Muscle of back (tissue), 11 donors: ENCODE data around the gene RASGRF1. TPM values are rescaled to one million over a fixed set of nuclear protein-coding genes. Genes with fewer than 3 reads are reported as not detected.
"Not testable (repeated sequence)": the region's sequence is repeated elsewhere in the genome, so short reads cannot be mapped to it uniquely, and the experiment has no call there.

ENCODE experiments used
- DNase-seq, 3 donors: peaks; one replicate each; pipeline versions ENCODE4 v3.0.0 to v3.0.0-alpha.2; 2013
- polyA plus RNA-seq, 10 donors: library from polyadenylated mRNA; unstranded; fragments of 120-200 nt; gene quantifications; one replicate each; pipeline ENCODE4 v1.2.1, GENCODE V29; 2013; ENCODE audit not compliant: insufficient read length in 10 of 10

RASGRF1 gene
- polyA plus RNA-seq, 10 donors: 0.04 to 0.39 (median 0.20) TPM; not detected in 1

GRCh38 chr15:79036323-79036722 lies 54.3 kb downstream of the RASGRF1 start:
- no peak for DNase-seq

- peak in 1 of 3 donors; percentile 27 for DNase-seq
These were observed 54.8 kb downstream of the RASGRF1 start for GRCh38 chr15:79035814-79036213.

- DNase-seq: peak in 1 of 3 donors; percentile 20
These were observed 55.4 kb downstream of the RASGRF1 start for GRCh38 chr15:79035111-79035601.

DNA sequence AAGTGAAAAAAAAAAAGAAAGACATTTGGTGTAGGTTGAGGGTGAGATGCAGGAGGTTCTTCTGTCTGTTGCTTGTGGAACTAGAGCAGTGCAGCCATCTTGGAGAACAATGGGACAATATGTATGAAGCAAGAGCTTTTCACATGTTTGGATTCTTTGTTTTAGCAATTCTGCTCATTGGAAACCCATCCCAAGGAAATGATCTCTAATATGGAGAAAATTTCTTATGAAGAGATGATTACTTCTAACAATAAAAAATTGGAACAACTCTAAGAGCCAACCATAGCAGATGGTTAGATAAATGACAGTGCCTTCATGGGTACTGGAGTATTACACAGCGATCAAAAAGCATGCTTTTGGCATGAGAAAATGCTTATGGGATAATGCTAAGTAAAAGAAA lies 56.3 kb downstream of the RASGRF1 start:
- DNase-seq: no peak

GRCh38 chr15:79032656-79033055 lies 57.9 kb downstream of the RASGRF1 start:
- no peak for DNase-seq

DNA sequence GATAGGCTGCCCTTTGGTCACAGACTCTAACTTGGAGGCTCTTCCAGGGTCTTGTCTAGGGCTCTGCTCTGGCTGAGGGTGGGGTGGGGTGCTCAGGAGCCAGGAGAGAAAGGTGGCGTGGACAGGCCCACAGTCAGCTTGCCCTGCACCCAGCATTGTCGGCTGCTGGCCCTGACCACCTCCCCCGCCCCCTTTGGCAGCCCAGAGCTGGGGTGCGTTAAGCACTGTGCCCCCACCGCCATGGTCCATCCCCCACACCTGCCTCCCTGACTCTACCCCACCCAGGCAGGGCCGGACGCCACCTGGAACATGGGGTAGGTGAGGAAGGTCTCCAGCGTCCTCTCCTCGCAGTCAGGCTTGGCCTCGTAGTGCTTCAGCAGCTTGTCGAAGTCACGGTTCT lies 58.8 kb downstream of the RASGRF1 start:
- DNase-seq: no peak

GRCh38 chr15:79031201-79031600 lies 59.4 kb downstream of the RASGRF1 start:
- no peak for DNase-seq

DNA sequence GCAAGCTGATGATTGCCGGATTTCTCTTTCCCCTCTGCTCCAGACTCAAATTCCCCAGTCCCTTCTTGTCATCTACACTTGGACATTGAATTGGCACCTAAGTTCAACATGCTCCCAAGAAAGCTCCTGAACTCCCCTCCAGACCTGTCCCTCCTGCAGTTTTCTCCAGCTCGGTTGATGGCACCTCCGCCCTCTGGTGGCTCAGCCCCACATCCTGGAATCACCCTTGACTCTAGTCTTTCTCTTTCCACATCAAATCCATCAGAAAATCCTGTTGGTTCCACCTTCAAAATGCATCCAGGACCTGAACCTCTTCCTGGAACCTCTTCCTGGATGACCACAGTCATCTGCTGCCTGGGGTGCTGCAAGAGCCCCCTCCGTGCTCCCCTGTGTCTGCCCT lies 60.1 kb downstream of the RASGRF1 start:
- DNase-seq: no peak

DNA sequence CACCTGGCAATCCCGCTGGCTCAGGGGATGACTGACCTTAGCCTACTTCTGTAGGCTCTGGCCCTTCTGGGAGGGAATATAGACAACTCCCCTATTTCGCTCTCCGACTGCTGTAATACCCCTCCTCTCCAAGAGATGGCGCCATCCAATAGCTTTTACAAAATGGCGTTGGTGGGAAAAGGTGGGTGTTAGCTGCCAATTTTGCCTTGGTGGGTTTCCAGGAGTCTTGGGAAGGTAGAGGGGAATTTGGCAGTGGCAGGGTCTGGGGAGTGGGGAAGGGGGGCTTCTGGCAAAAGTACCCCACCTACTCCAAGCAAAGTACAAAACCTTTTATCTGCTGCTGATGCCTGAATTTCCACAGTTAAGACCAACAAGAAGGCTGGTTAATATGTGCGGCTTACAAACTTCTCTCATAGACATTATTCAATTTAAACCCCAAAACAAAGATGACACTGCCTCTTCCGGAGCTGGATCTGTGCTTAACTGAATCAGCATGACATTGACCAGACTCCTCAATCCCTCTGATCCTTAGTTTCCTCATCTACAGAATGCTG lies 62.1 kb downstream of the RASGRF1 start:
- DNase-seq: peak; percentile 12 to 46 (median 30)

DNA sequence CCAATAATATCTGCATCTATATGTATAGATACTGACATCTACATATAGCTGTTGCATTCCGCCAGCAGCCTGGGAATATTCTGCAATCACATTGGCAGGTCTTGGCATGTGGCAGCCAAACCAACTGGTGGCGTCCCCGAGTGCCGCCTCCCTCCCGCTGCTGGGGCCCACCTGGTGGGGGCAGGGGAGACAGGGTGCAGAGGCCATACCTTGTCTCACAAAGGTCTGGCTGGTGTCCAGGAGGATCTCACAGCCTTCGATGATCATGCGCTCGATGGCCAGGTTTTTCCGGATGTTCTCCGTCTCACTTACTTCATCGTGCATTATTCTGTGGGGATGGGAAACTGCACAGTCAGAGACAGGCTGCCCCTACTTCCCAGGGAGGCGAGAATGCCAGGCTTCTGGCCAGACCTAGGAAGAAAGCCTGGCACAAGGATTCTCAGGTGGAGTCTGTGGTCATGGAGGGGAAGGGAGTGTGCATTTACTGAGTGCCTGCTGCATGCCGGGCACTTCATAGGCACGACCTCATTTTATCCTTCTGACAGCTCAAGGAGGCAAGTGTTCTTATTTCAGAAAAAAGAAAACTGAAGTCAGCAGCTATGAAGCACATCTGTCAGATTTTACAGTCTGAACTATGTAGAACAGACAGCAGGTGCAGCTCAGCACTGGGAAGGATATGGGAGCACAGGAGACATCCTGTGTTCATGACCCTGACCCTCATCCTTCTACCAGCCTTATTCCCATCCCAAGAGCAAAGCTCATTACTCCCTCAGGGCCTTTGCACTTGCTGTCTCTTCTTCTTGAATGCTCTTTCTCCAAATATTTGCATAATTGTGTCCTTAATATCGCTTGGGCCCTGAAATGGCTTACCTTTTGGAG lies 62.8 kb downstream of the RASGRF1 start:
- DNase-seq: no peak

DNA sequence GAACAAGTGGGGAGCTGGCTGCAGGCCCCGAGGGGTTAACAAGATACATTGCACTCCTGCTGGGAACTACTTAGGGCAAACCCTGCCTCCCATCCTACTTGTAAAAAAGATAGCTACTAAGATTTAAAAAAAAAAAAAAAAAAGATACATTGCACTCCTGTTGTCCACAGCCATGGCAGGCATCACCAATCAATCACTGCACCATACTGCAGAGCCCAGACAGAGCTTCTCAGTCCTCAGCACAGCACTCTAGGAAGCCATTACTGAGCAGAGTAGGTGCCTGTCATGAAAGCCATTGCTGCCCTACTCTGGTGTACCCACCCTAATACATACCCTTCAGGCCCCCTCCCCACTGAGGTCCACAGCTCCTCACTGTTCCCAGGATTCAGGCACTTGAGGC lies 64.8 kb downstream of the RASGRF1 start:
- no peak for DNase-seq

DNA sequence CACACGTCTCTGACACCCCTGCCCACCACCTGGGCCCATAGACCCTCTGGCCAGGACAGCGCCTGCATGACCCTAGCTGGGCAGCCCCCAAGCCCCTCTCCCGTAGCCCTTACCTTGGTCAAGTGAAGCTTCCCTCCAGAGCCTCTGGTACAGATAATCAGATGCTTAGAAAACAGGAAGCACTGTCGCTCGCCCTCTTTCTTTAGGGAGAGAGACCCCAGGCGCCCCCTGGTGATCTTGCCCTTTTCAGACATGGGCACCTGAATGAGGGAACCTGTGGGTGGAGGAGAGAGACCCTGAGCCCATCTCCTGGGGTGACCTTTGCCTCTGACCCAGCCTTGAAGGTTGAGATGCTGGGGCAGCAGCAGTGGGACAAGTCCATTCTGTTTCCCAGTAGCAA lies 65.4 kb downstream of the RASGRF1 start:
- DNase-seq: no peak

GRCh38 chr15:79024493-79024892 lies 66.1 kb downstream of the RASGRF1 start:
- not testable (repeated sequence) for DNase-seq

GRCh38 chr15:79023918-79024317 lies 66.7 kb downstream of the RASGRF1 start:
- DNase-seq: no peak

GRCh38 chr15:79023546-79023890 lies 67.1 kb downstream of the RASGRF1 start:
- DNase-seq: no peak

- DNase-seq: no peak
These were observed 71.6 kb downstream of the RASGRF1 start for GRCh38 chr15:79018960-79019359.

GRCh38 chr15:79017953-79018352 lies 72.6 kb downstream of the RASGRF1 start:
- DNase-seq: no peak

DNA sequence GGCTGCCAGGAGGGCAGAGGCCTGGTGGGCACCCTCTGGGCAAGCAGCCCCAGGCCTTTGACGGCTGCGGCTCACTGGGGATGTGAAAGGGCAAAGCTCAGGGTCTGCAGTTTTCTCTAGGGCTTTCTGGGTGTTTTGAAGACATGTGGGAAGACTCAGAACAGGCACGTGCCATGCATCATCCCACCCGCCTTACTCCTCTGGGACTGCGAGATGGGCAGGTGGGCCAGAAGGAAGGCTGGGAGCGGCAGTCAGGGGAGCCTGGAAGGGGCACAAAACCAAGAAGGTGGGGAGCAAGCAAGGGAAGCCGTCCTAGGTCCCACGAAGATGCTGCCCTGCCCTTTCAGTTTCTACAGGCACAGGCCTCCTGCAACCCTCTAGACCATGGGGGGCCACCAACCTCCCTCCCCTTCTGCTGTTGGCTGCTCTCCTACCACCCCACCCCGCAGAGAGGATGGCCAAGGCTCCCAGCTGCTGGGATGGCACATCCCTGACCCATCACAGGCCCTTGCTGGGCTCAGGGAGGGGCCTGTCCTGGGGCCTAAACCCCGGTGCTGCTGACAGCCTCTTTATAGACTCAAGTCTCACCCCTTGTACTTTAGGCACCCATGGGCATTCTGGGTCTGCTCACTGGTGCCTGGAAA lies 73.9 kb downstream of the RASGRF1 start:
- DNase-seq: no peak

GRCh38 chr15:79015416-79015815 lies 75.2 kb downstream of the RASGRF1 start:
- DNase-seq: no peak

DNA sequence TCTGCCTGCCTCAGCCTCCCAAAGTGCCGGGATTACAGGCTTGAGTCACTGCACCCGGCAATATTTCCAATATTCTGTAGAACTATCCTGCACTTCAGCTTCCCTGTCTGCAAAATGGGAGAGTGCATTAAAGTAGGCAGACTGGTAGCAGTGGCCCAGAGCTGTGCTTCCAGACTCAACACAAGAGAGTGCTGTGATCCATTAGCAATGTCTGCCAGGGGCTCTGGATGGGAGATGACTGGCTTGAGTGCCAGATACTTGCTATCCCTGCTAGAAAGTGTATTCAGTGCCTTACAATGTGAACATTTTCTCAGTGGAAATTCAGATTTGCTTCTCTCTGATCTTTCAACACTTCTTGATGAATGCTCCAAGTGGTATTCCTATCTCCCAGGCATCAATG lies 80.3 kb downstream of the RASGRF1 start:
- DNase-seq: no peak

GRCh38 chr15:79009379-79009778 lies 81.2 kb downstream of the RASGRF1 start:
- no peak for DNase-seq

- no peak for DNase-seq
These were observed 81.9 kb downstream of the RASGRF1 start for GRCh38 chr15:79008659-79009058.

DNA sequence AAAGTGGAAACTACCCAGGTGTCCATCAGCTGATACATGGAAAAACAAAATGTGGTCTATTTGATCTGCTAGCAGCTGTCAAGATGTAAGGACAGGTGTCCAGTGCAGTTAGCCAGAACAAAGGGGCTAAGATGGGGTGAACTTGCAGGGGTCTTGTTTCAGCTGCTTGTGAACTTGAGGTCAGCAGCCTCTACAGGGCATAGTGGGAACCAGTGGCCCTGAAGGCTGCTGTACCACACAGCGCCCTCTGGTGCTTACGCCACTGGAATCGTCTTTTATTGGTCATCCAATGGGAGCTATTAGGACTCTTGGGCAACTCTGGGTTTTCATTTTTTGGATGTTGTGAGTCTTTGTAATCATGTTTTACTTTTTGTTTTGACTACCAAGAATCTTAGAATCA lies 83.5 kb downstream of the RASGRF1 start:
- DNase-seq: peak; percentile 15 to 55 (median 34)
